UCSD-AML1 (cell line): ENCODE data around the gene GALNT9.
"Not testable (repeated sequence)": the region's sequence is repeated elsewhere in the genome, so short reads cannot be mapped to it uniquely, and the experiment has no call there.

Source experiments
- DNase-seq: peaks from one replicate; lab custom pipeline; 2025; ENCODE audit not compliant: unreplicated experiment; lab: John Stamatoyannopoulos, UW

GALNT9 gene

GRCh38 chr12:132314516-132315233 lies 14.7 kb downstream of the GALNT9 start:
- DNase-seq, result no peak

- no peak for DNase-seq
Observed at GRCh38 chr12:132314035-132314434, 15.4 kb downstream of the GALNT9 start.

GRCh38 chr12:132313182-132313581 lies 16.2 kb downstream of the GALNT9 start:
- no peak for DNase-seq

GRCh38 chr12:132312516-132312915 lies 16.9 kb downstream of the GALNT9 start:
- DNase-seq, result no peak

- DNase-seq, result no peak
Observed at GRCh38 chr12:132311201-132311915, 18.0 kb downstream of the GALNT9 start.

GRCh38 chr12:132310181-132311040 lies 19.0 kb downstream of the GALNT9 start:
- DNase-seq, result no peak

- no peak for DNase-seq
Observed at GRCh38 chr12:132309596-132310086, 19.7 kb downstream of the GALNT9 start.

GRCh38 chr12:132308853-132309595 lies 20.4 kb downstream of the GALNT9 start:
- no peak for DNase-seq

GRCh38 chr12:132307976-132308852 lies 21.2 kb downstream of the GALNT9 start:
- DNase-seq, result no peak

- no peak for DNase-seq
Observed at GRCh38 chr12:132306885-132307191, 22.6 kb downstream of the GALNT9 start.

GRCh38 chr12:132305991-132306884 lies 23.2 kb downstream of the GALNT9 start:
- DNase-seq, result no peak

- no peak for DNase-seq
Observed at GRCh38 chr12:132305560-132305966, 23.8 kb downstream of the GALNT9 start.

- DNase-seq, result not testable (repeated sequence)
Observed at GRCh38 chr12:132304866-132305265, 24.5 kb downstream of the GALNT9 start.

GRCh38 chr12:132303853-132304373 lies 25.5 kb downstream of the GALNT9 start:
- not testable (repeated sequence) for DNase-seq

- DNase-seq, result no peak
Observed at GRCh38 chr12:132302466-132303358, 26.7 kb downstream of the GALNT9 start.

- DNase-seq, result no peak
Observed at GRCh38 chr12:132300789-132301722, 28.3 kb downstream of the GALNT9 start.

GRCh38 chr12:132296063-132296462 lies 33.3 kb downstream of the GALNT9 start:
- DNase-seq, result no peak
